ENCODE measurements around the gene RETNLB. TPM values are rescaled to one million over a fixed set of nuclear protein-coding genes. Genes with fewer than 3 reads are reported as not detected.

The RETNLB gene, protein sequence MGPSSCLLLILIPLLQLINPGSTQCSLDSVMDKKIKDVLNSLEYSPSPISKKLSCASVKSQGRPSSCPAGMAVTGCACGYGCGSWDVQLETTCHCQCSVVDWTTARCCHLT
- not detected in 2 replicates for total RNA-seq

DNA sequence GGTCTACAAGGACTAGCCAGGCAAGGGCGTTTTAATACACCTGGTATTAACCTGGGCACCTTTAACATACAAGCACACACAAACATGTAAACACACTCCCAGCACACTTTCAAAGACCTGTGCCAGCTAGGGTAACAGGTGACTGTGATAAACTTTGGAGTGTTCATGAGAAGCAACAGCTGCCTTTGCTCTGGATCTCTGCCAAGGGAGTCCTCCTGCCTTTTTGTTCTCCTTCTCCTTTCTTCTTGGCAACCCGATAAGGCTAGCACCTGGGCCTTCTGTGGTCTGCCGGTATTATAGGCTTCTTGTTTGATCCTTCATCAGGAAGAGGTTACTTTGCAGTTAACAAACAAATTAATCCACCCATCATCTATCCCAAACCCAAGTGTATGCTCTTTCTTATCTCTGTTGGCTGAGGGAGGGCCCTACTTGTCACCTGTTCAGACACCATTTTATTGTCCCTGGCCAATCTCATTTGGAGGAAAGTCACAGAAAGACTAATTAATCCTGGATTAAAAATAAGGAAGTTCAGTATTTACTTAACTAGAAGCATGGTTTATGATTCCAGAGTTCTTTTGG is at the start of gene RETNLB:
Gene RETNLB (minus strand): TSS at position 7 of the 579 bp plus-strand sequence. CDS start 225 bp downstream, outside the sequence.

Other genes starting within 250 kb of the RETNLB start
- gene MYH15, start 246.8 kb downstream of the RETNLB start, total RNA-seq, result 0.77 and 1.1 TPM in 2 replicates
- 7.0 and 37.6 TPM in 2 replicates for gene CIP2A, start 168.0 kb downstream of the RETNLB start, total RNA-seq
- 10.0 and 11.6 TPM in 2 replicates for gene DZIP3, start 167.7 kb downstream of the RETNLB start, total RNA-seq
- gene TRAT1, start 65.4 kb upstream of the RETNLB start, total RNA-seq, result not detected in 2 replicates
- gene GUCA1C, start 196.5 kb upstream of the RETNLB start, total RNA-seq, result not detected in 2 replicates